Inflammatory macrophage treated with lipopolysaccharide for 4 hours (primary cell): Measurements from ENCODE around the gene LRRC8C.
"Not testable (repeated sequence)": the region's sequence is repeated elsewhere in the genome, so short reads cannot be mapped to it uniquely, and the experiment has no call there.

Experiments used
- DNase-seq: peaks from one replicate; pipeline ENCODE4 v3.0.0-alpha.2; 2020

The LRRC8C gene

GRCh38 chr1:89673251-89673650 is 40.3 kb downstream of the LRRC8C start:
- DNase-seq: no peak

DNA sequence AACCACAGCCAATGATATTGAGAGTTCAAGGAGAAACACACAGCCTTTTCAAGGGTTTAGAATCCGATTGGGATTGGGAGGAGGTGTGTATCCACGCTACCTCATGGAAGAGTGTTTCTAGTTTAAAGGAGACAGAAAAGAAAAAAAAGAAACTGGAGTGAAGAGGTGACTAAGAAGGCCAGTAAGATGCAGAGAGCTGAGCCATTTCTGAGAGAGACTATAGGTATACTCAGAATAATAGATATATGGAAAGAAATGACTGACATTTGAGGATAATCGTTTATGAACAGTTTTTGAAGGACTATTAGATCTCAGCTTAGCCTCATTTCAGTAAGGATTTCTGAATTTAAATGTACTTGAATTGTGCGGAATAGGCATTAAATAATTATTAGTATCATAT is 42.8 kb downstream of the LRRC8C start:
- no peak for DNase-seq

DNA sequence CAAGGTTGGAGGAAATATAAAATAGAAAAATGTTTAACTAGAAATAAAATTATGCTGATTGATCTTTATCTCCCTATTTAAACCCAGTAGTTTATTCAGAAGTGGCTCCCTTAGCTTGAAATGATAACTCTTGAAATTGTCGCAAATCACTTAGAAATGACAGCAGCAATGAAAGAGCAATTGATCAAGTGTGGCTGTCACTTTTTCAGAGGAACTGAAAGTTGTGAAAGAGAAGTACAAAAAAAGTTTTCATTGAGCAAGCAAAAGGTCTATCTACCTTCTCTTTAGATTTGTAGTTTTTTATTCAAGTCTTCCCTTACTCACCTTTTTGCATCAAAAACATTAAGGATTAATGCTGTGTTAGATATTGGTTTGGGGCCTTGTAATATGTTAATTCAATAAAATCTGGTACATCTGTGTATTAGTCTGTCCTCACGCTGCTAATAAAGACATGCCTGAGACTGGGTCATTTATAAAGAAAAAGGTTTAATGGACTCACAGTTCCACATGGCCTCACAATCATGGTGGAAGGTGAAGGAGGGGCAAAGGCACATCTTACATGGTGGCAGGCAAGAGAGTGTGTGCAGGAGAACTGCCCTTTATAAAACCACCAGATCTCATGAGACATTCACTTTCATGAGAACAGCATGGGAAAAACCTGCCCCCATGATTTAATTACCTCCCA is 48.3 kb downstream of the LRRC8C start:
- peak; percentile 62 for DNase-seq

GRCh38 chr1:89682611-89683010 is 49.7 kb downstream of the LRRC8C start:
- DNase-seq: no peak

DNA sequence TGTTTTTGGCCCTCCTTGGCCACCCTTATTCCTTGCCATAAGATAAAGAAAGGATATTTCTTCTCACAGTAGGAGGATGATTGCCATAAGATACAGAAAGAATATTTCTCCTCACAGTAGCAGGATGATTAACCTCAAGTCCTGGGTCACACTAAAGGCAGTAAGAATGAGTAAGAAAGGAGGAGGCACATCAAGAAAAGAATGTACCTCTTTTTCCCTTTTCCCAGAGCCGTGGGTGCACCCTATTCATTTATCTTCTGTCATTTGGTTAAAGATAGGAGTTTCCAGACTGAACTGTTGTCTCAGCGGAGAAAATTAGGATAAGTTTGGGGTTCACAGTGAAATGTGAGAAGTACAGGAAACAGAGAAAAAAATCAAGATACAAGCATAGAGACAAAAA is 52.5 kb downstream of the LRRC8C start:
- DNase-seq: no peak

DNA sequence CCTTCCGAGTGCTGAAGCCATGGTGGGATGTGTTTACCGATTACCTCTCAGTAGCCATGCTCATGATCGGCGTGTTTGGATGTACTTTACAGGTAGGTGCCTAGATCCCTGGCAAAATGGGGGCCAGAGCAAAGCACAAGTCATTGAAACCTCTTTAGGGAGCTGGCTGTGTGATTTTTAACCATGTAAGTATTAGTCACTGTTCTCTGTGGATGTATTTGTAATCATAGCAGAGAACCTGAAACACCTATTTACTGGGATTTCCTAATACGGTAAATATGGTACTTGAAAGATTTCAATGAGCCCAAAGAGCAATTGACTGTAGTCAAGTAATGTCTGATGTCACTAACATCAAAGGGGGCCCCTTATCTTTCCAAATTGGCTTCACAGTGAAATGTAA is 53.6 kb downstream of the LRRC8C start:
- DNase-seq: no peak

GRCh38 chr1:89687254-89687653 is 54.3 kb downstream of the LRRC8C start:
- DNase-seq: no peak

DNA sequence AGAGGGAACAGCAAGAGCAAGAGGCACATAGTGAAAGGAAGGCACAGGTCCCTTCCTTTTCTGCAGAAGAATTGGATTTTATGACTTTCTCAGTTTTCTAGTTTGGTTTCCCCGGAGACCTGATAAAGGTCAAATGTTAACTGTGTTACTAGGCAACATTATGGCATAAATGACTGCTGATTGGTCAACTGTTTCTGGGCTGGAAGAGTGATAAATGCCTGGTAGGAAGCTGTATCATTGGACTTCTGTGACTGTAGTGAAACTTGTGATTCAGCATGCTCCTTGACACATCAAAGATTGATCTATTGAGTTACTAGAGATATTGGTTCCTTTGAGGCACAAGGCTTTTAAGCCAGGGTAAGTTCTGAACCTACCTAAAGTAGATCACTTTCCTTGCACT is 55.7 kb downstream of the LRRC8C start:
- no peak for DNase-seq

- DNase-seq: no peak
Observed at GRCh38 chr1:89689234-89689633, 56.3 kb downstream of the LRRC8C start.

GRCh38 chr1:89690595-89690994 is 57.7 kb downstream of the LRRC8C start:
- DNase-seq: no peak

GRCh38 chr1:89692601-89693521 is 59.9 kb downstream of the LRRC8C start:
- peak; percentile 68 for DNase-seq

GRCh38 chr1:89695847-89696246 is 62.9 kb downstream of the LRRC8C start:
- DNase-seq: no peak

GRCh38 chr1:89697383-89697782 is 64.5 kb downstream of the LRRC8C start:
- no peak for DNase-seq

DNA sequence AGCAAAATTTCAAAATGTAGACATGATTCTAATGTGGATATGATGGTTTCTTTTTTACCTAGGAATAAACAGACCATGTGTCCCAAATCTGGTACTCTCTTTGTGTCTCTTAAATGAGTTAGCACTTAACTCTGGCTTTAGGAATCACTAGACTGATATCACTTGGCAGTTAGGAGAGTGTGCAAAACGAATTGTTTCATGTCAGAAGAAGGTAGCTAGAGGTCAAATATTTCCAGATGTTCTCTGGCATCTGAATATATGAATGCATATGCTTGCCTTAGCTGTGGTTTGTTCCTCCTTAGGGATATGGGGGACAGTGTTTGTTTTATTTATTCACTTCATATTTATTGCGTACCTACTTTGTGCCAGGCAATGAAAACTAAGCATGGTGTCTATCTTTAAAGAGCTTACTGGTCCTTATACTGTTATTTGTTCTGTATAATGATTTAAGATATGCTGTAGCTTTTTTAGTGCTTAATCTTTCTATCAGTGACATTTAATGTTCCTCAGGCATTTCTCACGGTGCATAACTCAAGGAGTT is 65.2 kb downstream of the LRRC8C start:
- DNase-seq: no peak

DNA sequence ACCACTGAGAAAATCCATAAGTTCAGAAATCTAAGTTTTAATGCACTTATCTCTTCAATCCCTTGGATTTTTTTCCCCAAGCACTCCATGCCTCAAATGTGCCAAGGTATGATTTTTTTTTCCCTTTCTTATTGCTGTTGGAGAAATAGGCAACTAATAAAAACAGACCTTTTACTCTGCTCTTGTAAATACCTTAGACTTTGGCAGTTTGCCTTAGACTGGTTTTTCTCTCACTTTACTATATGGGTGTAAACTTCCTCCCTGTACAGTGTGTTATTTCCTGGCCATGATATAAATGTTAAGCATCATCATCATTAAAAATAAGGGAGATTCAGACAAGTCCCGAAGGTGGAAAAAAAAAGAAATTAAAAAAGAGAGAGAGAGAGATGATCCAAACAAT is 65.7 kb downstream of the LRRC8C start:
- DNase-seq: no peak

DNA sequence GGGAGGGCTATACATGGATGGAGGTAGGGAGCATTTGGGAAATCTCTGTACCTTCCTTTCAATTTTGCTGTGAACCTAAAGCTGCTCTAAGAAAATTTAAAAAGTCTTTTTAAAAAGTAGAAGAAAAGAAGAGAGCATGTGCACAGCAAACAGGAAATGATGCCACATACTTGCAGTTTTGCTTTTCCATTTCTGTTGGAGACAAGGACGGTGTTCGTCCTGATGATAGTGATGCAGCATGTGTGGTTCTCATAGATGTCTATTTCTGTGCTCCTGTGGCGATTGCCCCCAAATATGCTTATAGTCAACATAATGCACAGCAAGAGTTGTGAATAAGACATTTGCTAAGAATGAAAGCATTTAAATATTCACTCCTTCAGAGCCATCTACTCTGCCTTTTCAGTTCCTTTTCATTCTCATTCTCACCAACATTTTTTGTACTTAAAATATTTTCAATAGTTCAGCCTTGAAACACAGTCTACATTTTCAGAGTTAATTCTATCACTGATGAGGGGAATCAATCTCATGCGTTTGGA is 66.6 kb downstream of the LRRC8C start:
- peak; percentile 43 for DNase-seq

- no peak for DNase-seq
Observed at GRCh38 chr1:89701746-89702241, 68.9 kb downstream of the LRRC8C start.

- no peak for DNase-seq
Observed at GRCh38 chr1:89702520-89703045, 69.7 kb downstream of the LRRC8C start.

- no peak for DNase-seq
Observed at GRCh38 chr1:89703469-89703868, 70.5 kb downstream of the LRRC8C start.

DNA sequence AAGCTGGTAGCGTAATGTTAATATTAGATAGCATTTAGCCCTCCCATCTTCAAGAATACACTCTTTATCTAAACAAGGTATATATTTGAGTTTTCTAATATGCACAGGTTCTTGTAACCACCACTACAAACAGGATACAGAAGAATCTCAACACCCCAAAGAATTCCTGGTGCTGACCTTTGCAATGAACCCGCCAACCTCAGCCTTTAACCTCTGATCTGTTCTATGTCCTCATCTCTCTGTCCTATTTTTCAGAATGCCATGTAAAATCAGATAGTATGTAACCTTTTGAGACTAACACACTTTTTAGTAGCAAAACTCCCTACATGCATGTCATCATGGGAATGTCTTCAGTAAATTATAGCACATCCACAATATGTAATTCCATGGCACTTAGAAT is 71.1 kb downstream of the LRRC8C start:
- DNase-seq: no peak

- not testable (repeated sequence) for DNase-seq
Observed at GRCh38 chr1:89704885-89705284, 72.0 kb downstream of the LRRC8C start.

DNA sequence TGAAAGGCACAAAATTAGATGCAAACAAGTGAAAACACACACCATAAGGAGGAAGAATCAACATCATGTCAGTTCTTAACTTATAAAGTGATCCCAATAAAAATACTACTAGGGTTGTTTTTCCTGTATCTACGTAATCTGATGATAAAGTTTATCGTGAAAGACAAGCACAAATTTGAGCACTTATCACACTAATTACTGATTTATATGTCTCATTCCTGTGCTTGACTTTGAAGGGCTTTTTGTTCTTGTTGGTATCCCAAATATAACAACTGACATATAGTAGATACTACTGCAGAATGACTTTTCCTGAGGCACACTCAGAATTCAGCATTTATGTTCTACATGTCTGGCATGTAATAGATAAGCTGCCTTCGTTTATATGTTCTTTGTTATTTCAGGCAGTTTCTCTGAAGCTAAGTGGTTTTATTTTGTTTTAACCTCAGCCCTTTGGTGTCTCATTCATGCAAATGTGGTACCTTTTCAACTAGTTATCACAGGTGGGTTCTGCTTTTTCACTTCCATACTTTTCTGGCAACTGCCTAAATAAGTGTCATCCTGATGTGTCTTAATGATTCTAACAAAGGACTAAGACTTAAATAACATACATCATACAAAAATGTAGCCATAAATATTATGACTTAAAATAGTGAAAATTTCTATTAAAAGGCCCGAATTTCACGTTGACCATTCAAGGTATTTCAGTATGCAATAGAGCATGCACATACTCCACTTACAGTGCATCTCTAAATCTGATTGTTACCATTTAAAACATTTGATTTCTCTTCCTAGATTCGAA is 73.2 kb downstream of the LRRC8C start:
- DNase-seq: no peak

DNA sequence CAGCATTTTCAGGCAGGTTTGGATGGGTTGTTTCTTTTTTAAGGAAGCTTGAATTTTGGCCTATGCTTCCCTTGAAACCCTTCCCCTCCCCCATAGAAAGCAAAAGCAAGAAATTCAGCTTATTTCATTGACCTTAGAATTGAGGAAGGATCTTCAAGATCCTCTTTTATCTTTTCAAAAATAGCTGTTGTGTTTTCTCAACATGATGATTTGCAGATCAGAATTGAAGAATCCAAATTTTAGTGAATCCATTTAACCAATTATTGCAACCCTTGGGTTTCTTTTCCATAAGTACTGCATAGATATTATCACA is 73.7 kb downstream of the LRRC8C start:
- DNase-seq: peak; percentile 91
